AG04449 (cell line): Measurements from ENCODE around the gene IMMP2L.

Experiments used
- CTCF ChIA-PET: fragments of 350-600 bp; formaldehyde crosslinking; extraction: SDS; loops from one replicate; lab custom pipeline; 2021; ENCODE audit warnings: antibody characterized with exemption; lab: Yijun Ruan, JAX
- POLR2A ChIA-PET: fragments of 400-600, 350-600 bp; formaldehyde crosslinking; extraction: SDS; loops from one replicate; lab custom pipeline; 2020; ENCODE audit warnings: antibody characterized with exemption, inconsistent platforms; lab: Yijun Ruan, JAX
- DNase-seq: peaks from one replicate; pipeline ENCODE4 v3.0.0-alpha.2; 2010; ENCODE audit warnings: low read depth, low spot score
- H3K4me3 ChIP-seq: 2 replicates; pipeline ENCODE4 v1.5.1; 2011; ENCODE audit warnings: low read depth, mild to moderate bottlenecking, control low read depth, low read length
- CTCF ChIP-seq: IDR thresholded peaks from one replicate; pipeline ENCODE4 v1.5.1; 2011; ENCODE audit warnings: mild to moderate bottlenecking, moderate library complexity, low read length, control low read depth, inconsistent platforms; ENCODE audit not compliant: insufficient read depth; ENCODE audit errors: missing control alignments

The IMMP2L gene

GRCh38 chr7:111042842-111043241, 519.5 kb downstream of the IMMP2L start:
- no peak for DNase-seq
- TF ChIP-seq CTCF: no peak
- ChIA-PET CTCF (interaction anchor here (0.9 kb wide), 1 partner anchor 9 kb away, joined by 3 read pairs; no protein-coding TSS in a partner anchor), POLR2A (no interaction called here)
- no peak overlapping the region for H3K4me3 ChIP-seq

GRCh38 chr7:111041577-111041976, 520.7 kb downstream of the IMMP2L start:
- CTCF ChIA-PET: interaction anchor here (0.9 kb wide), 1 partner anchor 25 kb away, joined by 3 read pairs; no protein-coding TSS in a partner anchor
- no peak overlapping the region for H3K4me3 ChIP-seq
- DNase-seq: no peak
- POLR2A ChIA-PET: no interaction called here
- TF ChIP-seq CTCF: no peak

- TF ChIP-seq CTCF: no peak
- no peak for DNase-seq
- ChIA-PET POLR2A (no interaction called here), CTCF (no interaction called here)
- no peak overlapping the region for H3K4me3 ChIP-seq
Observed at GRCh38 chr7:111038185-111038584, 524.1 kb downstream of the IMMP2L start.

GRCh38 chr7:111031916-111032315, 530.4 kb downstream of the IMMP2L start:
- ChIA-PET POLR2A (no interaction called here), CTCF (interaction anchor here (0.7 kb wide), 1 partner anchor 260 kb away, joined by 4 read pairs; no protein-coding TSS in a partner anchor)
- DNase-seq: no peak
- H3K4me3 ChIP-seq: no peak overlapping the region
- TF ChIP-seq CTCF: no peak

GRCh38 chr7:111030336-111030735, 532.0 kb downstream of the IMMP2L start:
- DNase-seq: no peak
- no peak overlapping the region for H3K4me3 ChIP-seq
- ChIA-PET POLR2A (interaction anchor here (0.6 kb wide), 1 partner anchor 527 kb away, joined by 3 read pairs; no protein-coding TSS in a partner anchor), CTCF (interaction anchor here (1.2 kb wide), 1 partner anchor 9 kb away, joined by 4 read pairs; no protein-coding TSS in a partner anchor)
- no peak for TF ChIP-seq CTCF

GRCh38 chr7:111029574-111030251, 532.6 kb downstream of the IMMP2L start:
- DNase-seq: no peak
- ChIA-PET POLR2A (no interaction called here), CTCF (interaction anchor here (1.2 kb wide), 1 partner anchor 9 kb away, joined by 4 read pairs; no protein-coding TSS in a partner anchor)
- H3K4me3 ChIP-seq: no peak overlapping the region
- no peak for TF ChIP-seq CTCF
